Measurements from ENCODE around the gene CTNNBL1.
"Not testable (repeated sequence)": the region's sequence is repeated elsewhere in the genome, so short reads cannot be mapped to it uniquely, and the experiment has no call there.

Gene CTNNBL1

GRCh38 chr20:37711994-37712964, 18.4 kb downstream of the CTNNBL1 start:
- DNase-seq (ENCODE audit: low read depth): no peak

GRCh38 chr20:37713396-37713795, 19.6 kb downstream of the CTNNBL1 start:
- DNase-seq (ENCODE audit: low read depth): no peak

- no peak for DNase-seq (ENCODE audit: low read depth)
Measured at GRCh38 chr20:37714978-37715672, 21.3 kb downstream of the CTNNBL1 start.

DNA sequence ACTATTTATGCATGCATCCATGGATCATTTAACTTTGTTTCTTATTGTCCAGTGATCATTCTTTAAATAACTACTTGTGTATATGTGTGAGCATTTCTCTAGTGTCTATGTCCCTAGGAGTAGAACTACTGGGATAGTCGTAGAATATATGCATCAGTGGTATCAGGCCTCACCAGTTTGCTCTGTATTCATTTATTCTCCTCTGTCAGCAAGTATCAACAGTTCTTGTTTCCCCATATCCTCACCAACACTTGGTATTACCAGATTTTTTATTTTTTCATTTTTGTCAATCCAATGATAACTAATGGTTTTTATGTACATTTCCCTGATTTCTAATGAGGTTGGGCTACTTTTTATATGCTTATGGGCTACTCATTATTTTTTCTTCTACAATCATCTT, 27.9 kb downstream of the CTNNBL1 start:
- no peak for DNase-seq (ENCODE audit: low read depth)

- not testable (repeated sequence) for DNase-seq (ENCODE audit: low read depth)
Measured at GRCh38 chr20:37722312-37722711, 28.5 kb downstream of the CTNNBL1 start.

DNA sequence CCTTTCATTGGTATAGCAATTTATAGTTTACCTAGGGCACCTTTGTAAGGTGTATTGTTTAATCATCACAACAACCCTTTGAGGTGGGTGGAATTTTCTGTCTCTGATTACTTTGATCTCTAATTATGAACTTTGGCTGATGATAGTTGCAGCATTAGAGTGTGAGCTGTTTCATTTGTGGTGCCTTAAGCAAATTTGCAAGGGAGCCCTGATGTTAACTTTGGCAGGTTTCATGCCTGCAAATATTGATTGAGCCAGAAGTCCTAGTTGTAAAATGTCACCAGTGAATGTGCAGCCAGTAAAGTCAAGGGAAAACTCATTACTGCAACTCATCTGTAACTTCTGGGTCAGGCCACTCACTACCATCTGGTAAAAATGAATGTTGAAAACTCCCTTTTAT, 29.8 kb downstream of the CTNNBL1 start:
- no peak for DNase-seq (ENCODE audit: low read depth)

DNA sequence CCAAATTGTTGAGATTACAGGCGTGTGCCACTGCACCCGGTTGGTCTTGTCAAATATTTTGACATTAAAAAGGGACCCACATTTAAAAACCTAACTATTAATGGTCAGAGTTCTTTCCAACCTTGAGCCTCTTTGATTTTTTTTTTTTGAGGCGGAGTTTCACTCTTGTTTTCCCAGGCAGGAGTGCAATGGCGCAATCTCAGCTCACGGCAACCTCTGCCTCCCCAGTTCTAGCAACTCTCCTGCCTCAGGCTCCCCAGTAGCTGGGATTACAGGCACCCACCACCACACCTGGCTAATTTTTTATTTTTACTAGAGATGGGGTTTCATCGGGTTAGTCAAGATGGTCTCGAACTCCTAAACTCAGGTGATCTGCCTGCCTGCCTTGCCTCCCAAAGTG, 31.3 kb downstream of the CTNNBL1 start:
- DNase-seq (ENCODE audit: low read depth): no peak

- no peak for DNase-seq (ENCODE audit: low read depth)
Measured at GRCh38 chr20:37725855-37726254, 32.0 kb downstream of the CTNNBL1 start.

DNA sequence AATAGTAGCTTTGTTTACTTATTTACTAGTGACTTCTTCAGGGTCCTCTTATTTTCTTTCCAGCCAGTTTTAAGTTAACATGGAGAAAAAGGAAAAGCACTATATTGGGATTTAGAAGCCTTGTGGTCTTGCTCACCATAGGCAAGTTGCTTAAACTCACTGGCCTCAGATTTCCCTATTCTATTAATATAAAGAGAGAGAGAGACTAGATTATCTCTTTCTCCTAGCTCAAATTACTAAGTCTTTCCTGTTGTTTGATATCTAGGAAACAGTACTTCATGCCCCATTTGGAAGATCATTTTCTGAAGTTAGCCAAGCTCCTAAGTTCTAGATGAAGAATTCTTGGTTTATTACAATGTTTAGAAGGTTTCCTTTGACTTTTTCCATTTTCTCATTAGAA, 32.5 kb downstream of the CTNNBL1 start:
- DNase-seq (ENCODE audit: low read depth): no peak

DNA sequence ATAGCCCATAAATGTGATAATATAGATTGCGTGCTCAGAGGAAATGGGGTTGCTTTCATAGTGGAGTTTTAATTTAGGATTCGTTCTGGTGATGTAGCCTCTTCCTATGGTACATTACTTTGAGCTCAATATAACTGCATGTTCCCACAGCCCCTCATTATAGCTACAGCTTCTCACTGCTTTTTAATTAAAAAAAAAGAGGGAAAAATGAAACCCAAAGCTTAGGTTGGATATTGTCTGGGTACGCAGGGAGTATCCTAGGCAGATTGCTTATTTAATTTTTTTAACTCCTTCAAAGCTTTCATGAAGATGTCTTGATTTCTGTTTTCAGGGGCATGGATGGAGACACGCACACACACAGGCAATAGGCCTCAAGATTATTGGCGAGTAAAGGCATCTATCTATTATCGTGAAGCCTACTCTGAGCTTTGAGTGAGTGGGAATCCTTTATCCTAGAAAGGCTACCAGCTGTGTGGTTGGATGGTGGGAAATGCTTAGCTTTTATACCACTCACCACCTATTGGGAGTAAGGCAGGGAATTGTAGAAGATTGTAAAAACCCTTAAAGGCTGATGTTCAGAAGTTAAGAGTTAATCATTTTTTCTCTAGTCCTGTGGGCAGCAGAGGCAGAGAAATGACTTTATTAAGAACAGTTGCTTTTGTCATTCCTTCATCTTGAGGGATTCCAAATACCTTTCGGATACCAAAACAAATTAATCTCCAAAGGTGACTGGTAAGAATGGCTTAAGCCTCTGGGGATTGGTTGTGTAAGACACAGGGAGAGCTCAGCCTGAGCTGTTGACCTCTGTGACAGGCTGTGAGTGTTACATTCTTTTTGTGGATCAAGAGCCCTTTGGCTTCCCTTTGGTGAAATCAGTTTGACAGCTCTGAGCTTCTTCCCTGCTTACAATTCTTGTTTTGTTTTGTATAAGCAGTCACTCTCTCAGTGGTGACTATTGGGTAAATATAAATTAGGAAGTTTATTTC, 33.4 kb downstream of the CTNNBL1 start:
- DNase-seq (ENCODE audit: low read depth): no peak

DNA sequence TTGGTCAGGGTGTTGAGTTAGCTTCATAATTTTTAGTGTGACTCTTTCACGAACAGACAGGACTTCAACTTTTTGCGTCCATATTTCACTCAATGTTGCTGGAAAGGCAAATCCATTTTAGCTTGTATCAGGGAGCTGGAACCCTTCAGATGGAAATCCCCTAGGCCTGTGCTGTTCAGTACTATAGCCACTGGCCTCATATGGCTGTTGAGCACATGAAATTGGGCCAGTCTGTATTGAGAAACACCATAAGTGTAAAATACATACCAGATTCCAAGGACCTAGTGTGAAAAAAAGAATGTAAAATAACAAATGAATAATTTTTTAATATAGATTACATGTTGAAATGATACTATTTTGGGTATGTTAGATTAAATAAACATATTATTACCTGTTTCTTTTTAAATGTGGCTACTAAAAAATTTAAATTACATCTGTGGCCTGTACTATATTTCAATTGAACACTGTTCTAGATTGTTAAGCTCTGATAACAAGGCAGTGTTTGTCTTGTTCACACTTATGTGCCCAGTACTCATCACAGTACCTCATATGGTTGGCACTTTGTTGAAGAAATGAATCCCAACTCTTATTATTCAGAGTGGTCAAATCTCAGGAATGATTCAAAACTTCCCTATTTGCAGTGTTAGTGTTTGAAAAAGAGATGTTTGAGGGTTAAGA, 34.3 kb downstream of the CTNNBL1 start:
- DNase-seq (ENCODE audit: low read depth): no peak

GRCh38 chr20:37728635-37728983, 34.8 kb downstream of the CTNNBL1 start:
- DNase-seq (ENCODE audit: low read depth): no peak

- DNase-seq (ENCODE audit: low read depth): no peak
Measured at GRCh38 chr20:37729452-37729851, 35.6 kb downstream of the CTNNBL1 start.

DNA sequence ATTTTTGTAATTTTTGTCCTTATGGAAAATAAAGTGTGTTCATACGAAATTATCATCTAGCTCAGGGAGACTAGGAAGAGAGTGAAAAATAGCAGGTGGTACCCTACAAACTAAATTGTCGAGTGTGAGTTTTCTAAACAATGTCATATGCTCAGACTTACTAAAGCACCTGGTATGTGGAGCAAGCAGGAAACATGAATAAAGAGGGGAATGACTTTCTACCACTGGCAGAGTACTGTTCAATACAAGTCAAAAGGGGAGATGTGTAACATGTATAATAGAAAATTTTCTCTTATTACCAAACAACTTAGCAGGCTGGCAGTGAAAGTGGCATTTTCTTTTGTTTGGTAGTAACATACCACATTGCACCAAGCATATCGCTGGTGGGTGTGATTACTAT, 36.1 kb downstream of the CTNNBL1 start:
- DNase-seq (ENCODE audit: low read depth): no peak

GRCh38 chr20:37733416-37733815, 39.6 kb downstream of the CTNNBL1 start:
- no peak for DNase-seq (ENCODE audit: low read depth)

GRCh38 chr20:37734228-37734985, 40.6 kb downstream of the CTNNBL1 start:
- DNase-seq (ENCODE audit: low read depth): no peak

DNA sequence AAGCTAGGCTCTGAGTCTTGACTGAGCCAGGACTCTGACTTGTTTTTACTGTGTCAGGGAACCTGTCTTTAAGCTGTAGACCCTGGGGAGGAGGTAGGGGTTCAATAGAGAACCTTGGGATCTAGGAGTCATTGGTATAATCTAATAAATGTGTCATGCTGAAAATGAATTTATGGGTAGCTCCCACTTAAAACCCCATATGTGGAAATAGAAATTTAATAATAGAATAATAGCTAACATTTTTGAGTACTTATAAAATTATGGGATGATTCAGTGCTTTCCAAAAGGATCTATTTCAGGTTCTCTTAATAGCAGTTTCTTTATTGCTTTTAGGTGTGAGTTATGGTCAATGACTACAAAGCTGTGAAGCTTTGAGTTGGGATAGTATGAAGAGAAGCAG, 41.7 kb downstream of the CTNNBL1 start:
- DNase-seq (ENCODE audit: low read depth): no peak

GRCh38 chr20:37736132-37736531, 42.3 kb downstream of the CTNNBL1 start:
- no peak for DNase-seq (ENCODE audit: low read depth)

DNA sequence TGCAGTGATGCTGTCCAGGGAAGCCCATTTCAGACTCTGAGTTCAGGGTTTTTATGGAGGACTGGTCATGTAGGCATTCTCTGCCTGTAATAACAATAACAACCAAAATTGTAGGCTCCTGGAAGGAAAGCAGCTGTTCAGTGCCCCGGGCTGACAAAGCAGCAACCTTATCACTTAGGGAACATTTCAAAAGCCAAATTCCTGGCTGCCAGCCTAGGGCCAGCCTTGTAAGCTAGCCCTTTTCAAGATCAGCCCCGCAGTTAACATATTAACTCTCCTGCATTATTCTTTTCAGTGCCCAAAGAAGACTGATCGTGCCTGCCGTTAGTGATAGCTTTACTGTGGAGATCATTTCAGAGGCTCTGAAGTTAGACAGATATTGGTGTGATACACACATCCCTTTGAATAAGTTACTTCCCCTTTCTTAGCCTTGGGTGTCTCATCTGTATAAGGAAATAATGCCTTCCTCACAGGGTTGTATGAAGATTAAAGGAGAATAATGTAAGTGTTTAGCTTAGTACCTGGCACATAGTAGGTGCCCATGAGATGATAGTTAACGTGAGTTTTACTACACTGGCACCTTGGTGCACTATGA, 44.1 kb downstream of the CTNNBL1 start:
- no peak for DNase-seq (ENCODE audit: low read depth)

DNA sequence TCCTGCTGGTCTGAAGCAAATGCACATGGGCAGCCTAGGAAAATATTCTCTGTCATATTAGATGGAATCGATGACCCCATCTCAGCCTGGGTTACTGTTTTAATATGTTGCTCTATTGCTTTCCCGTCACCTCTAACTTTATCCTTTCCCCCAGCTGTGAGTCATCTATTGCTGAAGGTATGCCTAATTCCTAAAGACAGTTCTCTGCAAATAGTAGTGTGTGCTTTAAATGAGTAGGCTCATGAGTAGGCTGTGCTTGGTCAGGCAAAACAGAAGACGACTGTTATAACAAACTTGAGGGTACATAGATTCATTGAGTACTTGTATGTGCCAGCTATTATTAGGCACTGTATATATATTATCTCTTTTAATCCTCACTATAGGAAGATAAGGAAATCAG, 47.2 kb downstream of the CTNNBL1 start:
- DNase-seq (ENCODE audit: low read depth): no peak
